RWPE2 (cell line): Measurements from ENCODE around the gene FBXW8.

ENCODE experiments used
- ATAC-seq: fragments of 200-7000 bp; cut with Tn5 transposase; 3 replicates; pipeline ENCODE4 v1.9.1; 2021; ENCODE audit warnings: low read depth
- DNase-seq: peaks from one replicate; pipeline ENCODE4 v3.0.0-alpha.2; 2020; ENCODE audit warnings: low spot score
- H3K27ac ChIP-seq: fragments of 450-650 bp; 2 replicates; pipeline ENCODE4 v1.5.1; 2017; ENCODE audit warnings: mild to moderate bottlenecking; ENCODE audit not compliant: poor library complexity, severe bottlenecking
- H3K27me3 ChIP-seq: fragments of 250-450 bp; sonication (Bioruptor Pico); 2 replicates; pipeline ENCODE4 v1.5.1; 2021; ENCODE audit warnings: mild to moderate bottlenecking, moderate library complexity; ENCODE audit not compliant: insufficient read depth, poor library complexity, severe bottlenecking
- H3K36me3 ChIP-seq: fragments of 250-450 bp; sonication (Bioruptor Pico); 2 replicates; pipeline ENCODE4 v1.5.1; 2020; ENCODE audit warnings: low read depth, mild to moderate bottlenecking, moderate library complexity
- H3K4me1 ChIP-seq: fragments of 250-450 bp; sonication (Bioruptor Pico); 2 replicates; pipeline ENCODE4 v1.5.1; 2021; ENCODE audit warnings: mild to moderate bottlenecking, moderate library complexity; ENCODE audit not compliant: insufficient read depth, poor library complexity, severe bottlenecking
- H3K4me3 ChIP-seq: fragments of 250-450 bp; sonication (Bioruptor Pico); 2 replicates; pipeline ENCODE4 v1.5.1; 2021; ENCODE audit warnings: mild to moderate bottlenecking, moderate library complexity; ENCODE audit not compliant: severe bottlenecking
- H3K9me3 ChIP-seq: fragments of 250-450 bp; sonication (Bioruptor Pico); 2 replicates; pipeline ENCODE4 v1.5.1; 2021; ENCODE audit warnings: mild to moderate bottlenecking, moderate library complexity; ENCODE audit not compliant: severe bottlenecking
- TF ChIP-seq, protein P1 (sequence below): fragments of 450-650 bp; IDR thresholded peaks from one replicate; pipeline ENCODE4 v1.5.1; 2017; ENCODE audit warnings: mild to moderate bottlenecking, moderate library complexity; ENCODE audit not compliant: poor library complexity, severe bottlenecking

FBXW8 gene

GRCh38 chr12:117003883-117004404, 93.2 kb downstream of the FBXW8 start:
- no peak overlapping the region for H3K4me3 ChIP-seq
- ATAC-seq: no peak
- H3K36me3 ChIP-seq: no peaks in the 10 kb centered on the region
- H3K9me3 ChIP-seq: no peaks in the 10 kb centered on the region
- no peaks in the 10 kb centered on the region for H3K27me3 ChIP-seq
- TF ChIP-seq, protein P1, sequence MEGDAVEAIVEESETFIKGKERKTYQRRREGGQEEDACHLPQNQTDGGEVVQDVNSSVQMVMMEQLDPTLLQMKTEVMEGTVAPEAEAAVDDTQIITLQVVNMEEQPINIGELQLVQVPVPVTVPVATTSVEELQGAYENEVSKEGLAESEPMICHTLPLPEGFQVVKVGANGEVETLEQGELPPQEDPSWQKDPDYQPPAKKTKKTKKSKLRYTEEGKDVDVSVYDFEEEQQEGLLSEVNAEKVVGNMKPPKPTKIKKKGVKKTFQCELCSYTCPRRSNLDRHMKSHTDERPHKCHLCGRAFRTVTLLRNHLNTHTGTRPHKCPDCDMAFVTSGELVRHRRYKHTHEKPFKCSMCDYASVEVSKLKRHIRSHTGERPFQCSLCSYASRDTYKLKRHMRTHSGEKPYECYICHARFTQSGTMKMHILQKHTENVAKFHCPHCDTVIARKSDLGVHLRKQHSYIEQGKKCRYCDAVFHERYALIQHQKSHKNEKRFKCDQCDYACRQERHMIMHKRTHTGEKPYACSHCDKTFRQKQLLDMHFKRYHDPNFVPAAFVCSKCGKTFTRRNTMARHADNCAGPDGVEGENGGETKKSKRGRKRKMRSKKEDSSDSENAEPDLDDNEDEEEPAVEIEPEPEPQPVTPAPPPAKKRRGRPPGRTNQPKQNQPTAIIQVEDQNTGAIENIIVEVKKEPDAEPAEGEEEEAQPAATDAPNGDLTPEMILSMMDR: no peak
- no peaks in the 10 kb centered on the region for H3K4me1 ChIP-seq
- no peak for DNase-seq
- no peak overlapping the region for H3K27ac ChIP-seq

DNA sequence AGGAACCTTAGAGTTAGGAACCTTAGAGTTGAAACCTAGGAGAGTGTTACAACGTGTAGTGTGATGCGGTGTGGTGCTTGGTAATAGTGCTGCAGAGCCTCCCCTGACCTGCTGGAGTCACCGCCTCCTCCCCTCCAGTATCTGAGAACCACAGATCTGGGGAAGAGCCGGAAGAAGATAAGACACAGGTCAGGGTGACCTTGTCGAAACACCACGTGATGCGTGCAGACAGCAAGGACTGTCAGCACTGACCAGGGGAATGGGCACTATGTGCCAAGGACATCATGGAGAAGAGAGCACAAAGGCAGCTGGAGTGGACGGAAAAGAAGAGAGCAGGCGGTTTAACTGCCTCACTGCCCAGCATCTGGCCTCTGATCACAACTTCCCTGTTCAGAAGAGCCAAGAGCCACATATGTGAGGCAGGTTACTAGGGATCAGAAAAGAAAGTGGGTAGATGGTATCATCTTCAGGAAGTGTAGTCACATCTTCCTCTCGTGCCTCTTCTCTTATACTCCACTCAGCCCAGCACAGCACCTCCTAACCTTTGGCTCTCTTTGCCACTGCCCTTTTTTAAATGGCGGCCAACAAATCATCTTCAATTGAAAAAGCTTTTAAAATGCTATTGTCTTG, 94.8 kb downstream of the FBXW8 start:
- DNase-seq (no peak), ATAC-seq (no peak)

DNA sequence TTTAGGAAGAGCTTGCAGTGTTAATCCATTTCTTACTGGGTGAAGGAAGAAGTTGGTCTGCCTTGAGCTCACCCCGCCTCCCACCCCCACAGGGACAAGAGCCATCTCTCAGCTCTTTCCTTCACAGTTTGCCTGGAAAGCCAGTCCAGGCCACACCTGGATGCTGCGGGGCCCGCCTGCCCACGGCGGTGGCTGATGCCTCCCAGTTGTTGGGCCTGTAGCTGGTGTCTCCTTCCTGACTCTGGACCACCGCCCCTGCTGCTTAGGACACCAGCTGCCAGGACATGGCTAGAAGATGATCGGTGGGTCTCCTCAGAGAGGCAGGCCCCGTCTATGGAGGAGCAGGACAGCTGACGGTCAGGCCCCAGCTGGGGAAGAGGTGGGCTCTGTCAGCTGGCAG, 95.6 kb downstream of the FBXW8 start:
- TF ChIP-seq, protein P1: no peak
- no peak for DNase-seq
- H3K4me3 ChIP-seq: no peak overlapping the region
- no peaks in the 10 kb centered on the region for H3K9me3 ChIP-seq
- H3K36me3 ChIP-seq: no peaks in the 10 kb centered on the region
- no peak for ATAC-seq
- H3K27me3 ChIP-seq: no peaks in the 10 kb centered on the region
- H3K4me1 ChIP-seq: no peaks in the 10 kb centered on the region
- no peak overlapping the region for H3K27ac ChIP-seq

More for the DNA sequence above, 94.8 kb downstream of the FBXW8 start:
- TF ChIP-seq, protein P1: no peak
- Histone ChIP-seq H3K4me1 (no peaks in the 10 kb centered on the region), H3K27ac (no peak overlapping the region), H3K27me3 (no peaks in the 10 kb centered on the region), H3K4me3 (no peak overlapping the region), H3K9me3 (no peaks in the 10 kb centered on the region), H3K36me3 (no peaks in the 10 kb centered on the region)

DNA sequence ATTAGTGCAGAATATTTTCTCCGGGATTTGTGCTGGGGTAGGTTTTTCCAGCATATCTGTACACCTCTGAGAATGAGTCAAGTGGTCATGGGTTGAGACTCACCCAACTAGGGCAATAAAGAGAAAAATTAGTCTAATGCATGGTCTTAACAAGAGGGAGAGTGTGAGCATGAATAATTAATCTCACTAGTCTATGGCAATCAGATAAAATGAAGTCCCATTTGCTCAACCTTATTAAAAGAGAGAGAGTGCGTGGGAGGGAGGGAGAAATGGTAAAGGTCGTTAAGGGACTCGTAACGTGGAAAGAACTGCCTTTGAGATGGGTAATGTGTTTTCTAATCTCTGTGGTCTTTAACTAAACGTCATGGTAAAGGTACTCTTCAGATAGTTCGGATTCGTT, 96.8 kb downstream of the FBXW8 start:
- no peak overlapping the region for H3K4me3 ChIP-seq
- no peaks in the 10 kb centered on the region for H3K36me3 ChIP-seq
- ATAC-seq (no peak), DNase-seq (no peak)
- TF ChIP-seq, protein P1: no peak
- H3K27ac ChIP-seq: no peak overlapping the region
- no peaks in the 10 kb centered on the region for H3K9me3 ChIP-seq
- no peaks in the 10 kb centered on the region for H3K27me3 ChIP-seq
- no peaks in the 10 kb centered on the region for H3K4me1 ChIP-seq

DNA sequence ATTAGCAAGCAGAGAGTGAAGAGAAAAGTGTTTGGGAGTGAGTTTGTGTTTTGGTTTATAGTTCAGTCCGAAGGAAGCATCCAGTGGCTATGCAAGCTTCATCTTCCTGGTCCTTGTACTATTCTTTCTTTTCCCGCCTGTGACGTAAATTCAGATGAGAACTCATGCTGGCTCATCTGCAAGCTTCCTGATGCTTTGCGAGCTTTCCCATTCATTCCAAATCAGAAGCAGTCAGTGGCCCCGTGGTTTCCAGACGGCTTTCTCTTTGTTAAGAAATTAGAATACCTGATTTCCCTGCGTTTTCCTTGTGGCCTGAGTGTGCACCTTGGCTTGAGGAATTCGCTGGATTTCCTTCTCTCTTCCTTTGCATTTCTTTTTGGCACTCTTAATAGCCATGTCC, 99.0 kb downstream of the FBXW8 start:
- TF ChIP-seq, protein P1: no peak
- H3K27ac ChIP-seq: no peak overlapping the region
- H3K9me3 ChIP-seq: no peaks in the 10 kb centered on the region
- peaks cover 8% of the 10 kb centered on the region for H3K36me3 ChIP-seq
- no peak for DNase-seq
- no peak for ATAC-seq
- no peak overlapping the region for H3K4me3 ChIP-seq
- no peaks in the 10 kb centered on the region for H3K4me1 ChIP-seq
- no peaks in the 10 kb centered on the region for H3K27me3 ChIP-seq
